Measurements from ENCODE around the gene PIP4K2A.
"Not testable (repeated sequence)": the region's sequence is repeated elsewhere in the genome, so short reads cannot be mapped to it uniquely, and the experiment has no call there.

PIP4K2A gene

GRCh38 chr10:22714479-22715289, at the start of gene PIP4K2A:
Gene PIP4K2A (minus strand): TSS chr10:22714578. CDS start chr10:22714326, 252 bp downstream.
- peak; percentile 75 for DNase-seq

DNA sequence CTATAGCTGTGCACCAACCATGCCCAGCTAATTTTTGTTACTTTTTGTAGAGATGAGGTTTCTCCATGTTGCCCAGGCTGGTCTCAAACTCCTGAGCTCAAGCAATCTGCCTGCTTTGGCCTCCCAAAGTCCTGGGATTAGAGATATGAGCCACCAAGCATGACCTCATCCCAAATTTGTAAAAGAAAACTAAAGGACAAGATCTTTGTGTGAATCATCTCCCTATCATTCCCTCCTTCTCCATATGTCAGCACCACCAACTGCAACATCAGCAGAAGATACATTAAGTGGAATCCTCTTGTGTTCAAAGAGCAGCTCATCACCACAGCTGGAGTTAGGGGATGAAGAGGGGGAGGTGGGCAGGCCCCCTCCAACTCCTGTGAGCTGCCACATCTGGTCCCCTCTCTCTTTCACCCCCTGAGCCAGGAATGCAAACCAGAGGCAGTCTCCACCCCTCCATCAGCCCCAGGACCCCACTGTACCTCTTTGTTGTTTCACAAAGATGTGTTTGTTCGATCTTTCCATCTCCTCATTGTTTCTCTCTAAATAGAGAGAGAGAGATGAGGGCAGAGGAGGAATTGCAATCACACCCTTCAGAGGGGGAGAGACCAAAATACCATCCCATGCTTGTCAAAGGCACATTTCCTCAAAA, 47.3 kb upstream of the PIP4K2A start:
- no peak for DNase-seq

GRCh38 chr10:22760025-22760424, 45.6 kb upstream of the PIP4K2A start:
- no peak for DNase-seq

DNA sequence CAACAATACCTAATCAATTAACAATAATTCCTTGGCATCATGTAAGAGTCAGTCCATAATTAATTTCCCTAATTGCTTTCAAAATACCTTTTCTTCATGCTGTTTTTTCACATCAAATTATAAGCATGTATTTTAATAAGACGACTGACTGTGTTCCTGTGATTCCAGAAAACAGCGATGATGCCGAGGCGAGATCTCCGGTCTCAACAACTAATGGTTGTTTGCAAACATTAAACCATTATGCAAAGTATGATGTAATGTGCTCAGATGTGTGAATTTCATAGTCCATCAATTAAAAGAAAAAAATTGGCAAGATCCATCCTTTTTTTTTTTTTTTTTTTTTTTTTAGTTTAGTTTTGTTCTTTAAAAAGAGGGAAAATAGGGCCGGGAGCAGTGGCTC, 44.5 kb upstream of the PIP4K2A start:
- DNase-seq, result no peak

- no peak for DNase-seq
These were observed 39.9 kb upstream of the PIP4K2A start for GRCh38 chr10:22754296-22754695.

- no peak for DNase-seq
These were observed 39.4 kb upstream of the PIP4K2A start for GRCh38 chr10:22753786-22754185.

DNA sequence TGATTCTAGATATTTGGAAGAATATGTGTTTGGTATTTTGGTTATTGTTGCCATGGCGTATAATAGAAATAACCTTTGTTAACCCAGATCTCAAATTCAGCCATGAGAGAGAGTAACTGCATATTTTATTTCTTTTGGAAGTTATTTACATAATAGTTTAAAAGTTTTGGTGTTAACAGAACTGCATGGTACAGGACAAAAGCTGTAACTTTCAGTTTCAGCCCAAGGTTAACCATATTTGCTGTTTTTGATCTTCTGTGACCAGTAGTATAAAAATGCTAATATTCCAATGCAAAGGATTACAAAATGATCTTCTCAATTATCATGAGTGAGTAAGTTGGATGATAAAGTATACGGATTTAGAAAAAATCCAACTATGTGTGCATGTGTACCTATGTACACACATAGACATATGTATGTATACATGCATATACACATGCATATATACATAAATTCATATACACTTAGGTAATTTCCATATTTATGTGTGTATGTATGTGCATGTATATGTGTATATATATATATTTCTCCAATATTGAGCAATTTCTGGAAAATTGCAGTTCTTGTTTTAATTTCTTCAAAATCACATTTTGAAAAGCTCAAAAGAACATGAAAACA, 38.0 kb upstream of the PIP4K2A start:
- no peak for DNase-seq

DNA sequence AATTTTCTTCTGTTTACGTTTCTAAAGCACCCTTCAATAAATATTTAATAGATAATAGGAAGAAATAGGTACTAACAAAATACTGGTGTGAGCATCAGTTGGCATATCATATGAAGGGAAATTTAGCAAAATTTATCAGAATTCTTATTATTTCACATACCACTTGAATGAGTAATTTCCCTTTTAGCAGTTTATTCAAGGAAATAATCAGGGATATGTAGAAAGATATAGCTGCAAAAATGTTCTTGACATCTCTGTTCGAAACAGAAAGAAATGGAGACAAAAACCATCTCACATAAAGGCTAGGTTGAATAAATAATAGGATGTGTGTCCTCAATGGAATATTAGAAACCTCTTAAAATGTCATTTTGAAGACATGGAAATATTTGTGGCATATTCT, 35.8 kb upstream of the PIP4K2A start:
- DNase-seq, result no peak

- not testable (repeated sequence) for DNase-seq
These were observed 30.5 kb upstream of the PIP4K2A start for GRCh38 chr10:22744858-22745257.

DNA sequence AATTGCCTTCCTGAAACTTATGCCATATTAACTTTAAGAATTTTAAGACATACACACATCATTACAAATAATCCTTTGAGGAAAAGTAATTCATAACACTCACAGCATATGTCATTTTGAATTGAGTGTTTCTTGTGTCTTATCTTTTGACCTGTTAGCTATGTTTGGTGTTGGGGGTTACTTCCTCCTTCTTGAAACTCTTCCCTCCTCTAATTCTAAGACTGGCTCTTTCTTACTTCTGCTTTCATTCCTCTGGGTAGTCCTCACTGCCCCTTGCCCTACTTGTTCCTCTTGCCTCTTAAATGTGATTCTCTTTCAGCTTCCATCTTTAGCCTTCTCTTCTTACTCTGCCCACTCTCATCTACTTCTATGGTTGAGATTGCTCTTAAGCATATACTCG, 28.3 kb upstream of the PIP4K2A start:
- no peak for DNase-seq

DNA sequence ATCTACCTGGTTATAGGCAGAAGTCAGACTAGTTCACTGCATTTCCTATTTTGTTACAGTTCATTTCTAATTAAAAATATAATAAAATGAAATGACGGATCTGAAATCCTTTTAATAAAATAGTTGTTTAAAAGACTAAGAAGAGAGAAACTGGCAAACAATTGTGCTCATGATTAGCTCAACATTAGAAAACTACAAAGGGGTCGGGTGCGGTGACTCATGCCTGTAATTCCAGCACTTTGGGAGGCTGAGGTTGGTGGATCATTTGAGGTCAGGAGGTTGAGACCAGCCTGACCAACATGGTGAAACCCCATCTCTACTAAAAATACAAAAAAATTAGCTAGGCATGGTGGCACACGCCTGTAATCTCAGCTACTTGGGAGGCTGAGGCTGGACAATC, 27.3 kb upstream of the PIP4K2A start:
- not testable (repeated sequence) for DNase-seq

GRCh38 chr10:22740180-22740579, 25.8 kb upstream of the PIP4K2A start:
- DNase-seq, result no peak

GRCh38 chr10:22737587-22737986, 23.2 kb upstream of the PIP4K2A start:
- peak; percentile 39 for DNase-seq

GRCh38 chr10:22736134-22736533, 21.8 kb upstream of the PIP4K2A start:
- DNase-seq, result no peak

GRCh38 chr10:22733992-22734391, 19.6 kb upstream of the PIP4K2A start:
- DNase-seq, result no peak

GRCh38 chr10:22727663-22728062, 13.3 kb upstream of the PIP4K2A start:
- DNase-seq, result no peak

GRCh38 chr10:22727112-22727511, 12.7 kb upstream of the PIP4K2A start:
- no peak for DNase-seq

- DNase-seq, result no peak
These were observed 10.4 kb upstream of the PIP4K2A start for GRCh38 chr10:22724773-22725172.

DNA sequence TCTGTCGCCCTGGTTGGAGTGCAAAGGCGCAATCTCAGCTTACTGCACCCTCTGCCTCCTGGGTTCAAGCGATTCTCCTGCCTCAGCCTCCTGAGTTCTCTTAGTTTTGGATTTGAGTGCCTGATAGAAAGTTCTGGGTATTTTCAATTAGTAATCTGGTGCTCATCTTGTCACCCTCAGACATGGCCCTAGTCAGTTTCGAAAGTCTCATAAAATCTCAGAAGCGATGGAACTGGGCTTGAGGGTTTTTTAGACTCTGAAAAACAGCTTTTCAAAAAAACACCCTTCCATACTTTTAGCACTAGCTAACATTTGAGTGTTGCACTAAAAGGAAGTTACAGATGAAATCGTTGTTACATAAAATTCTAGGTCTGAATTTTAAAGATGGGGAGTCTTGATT, 9.4 kb upstream of the PIP4K2A start:
- no peak for DNase-seq

DNA sequence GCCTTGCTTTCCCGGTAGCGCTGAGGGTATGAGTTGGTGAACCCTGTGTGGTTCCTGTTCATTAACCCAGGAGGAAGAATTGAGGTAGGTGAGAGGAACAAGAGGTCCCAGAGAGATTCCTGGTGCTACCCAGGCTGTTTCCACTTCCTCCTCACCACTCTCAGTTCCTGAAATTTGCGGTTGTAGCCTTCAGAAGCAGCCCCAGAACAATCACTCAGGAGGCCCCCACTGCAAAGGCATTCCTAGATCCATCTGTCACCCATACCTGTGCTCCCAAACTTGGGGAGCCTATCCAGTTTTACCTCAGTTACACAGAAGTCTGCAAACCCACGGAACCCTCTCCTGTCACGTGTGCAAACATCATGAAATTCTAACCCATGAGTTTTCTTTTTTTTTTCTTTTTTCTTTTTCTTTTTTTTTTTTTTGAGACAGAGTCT, 9.0 kb upstream of the PIP4K2A start:
- DNase-seq, result peak; percentile 41

GRCh38 chr10:22722626-22723169, 8.3 kb upstream of the PIP4K2A start:
- no peak for DNase-seq

- DNase-seq, result no peak
These were observed 6.3 kb upstream of the PIP4K2A start for GRCh38 chr10:22720667-22721066.

DNA sequence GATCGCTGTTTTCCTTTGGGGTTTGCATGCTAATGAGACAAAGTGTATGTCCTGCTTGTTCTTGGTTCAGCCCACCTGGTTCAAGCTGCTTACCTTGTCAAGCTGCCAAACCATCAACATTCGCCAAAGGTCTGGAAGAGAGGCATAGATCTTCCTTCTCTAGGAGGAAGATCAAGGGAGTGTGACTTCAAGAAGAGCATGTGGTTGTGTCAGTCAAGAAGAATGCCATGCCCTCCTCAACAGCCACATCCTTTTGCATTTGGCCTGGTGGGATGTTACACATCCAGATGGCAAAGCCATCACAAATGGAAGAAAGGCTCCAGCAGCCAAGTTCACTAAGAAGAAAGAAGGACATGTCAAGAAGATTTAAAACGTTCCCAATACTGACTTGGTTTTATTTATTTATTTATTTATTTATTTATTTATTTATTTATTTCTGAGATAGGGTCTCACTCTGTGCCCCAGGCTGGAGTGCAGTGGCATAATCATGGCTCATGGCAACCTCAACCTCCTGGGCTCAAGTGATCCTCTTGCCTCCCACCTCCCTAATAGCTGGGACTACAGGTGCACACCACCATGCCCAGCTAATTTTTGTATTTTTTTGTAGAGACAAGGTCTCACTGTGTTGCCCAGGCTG, 5.1 kb upstream of the PIP4K2A start:
- DNase-seq, result no peak
